Measurements from ENCODE around the gene GNAL. TPM values are rescaled to one million over a fixed set of nuclear protein-coding genes. Genes with fewer than 3 reads are reported as not detected.
A peak's percentile ranks its signal among the peaks of the same experiment; 100 is the strongest.

The GNAL gene
- total RNA-seq, 1 experiment from 2014 or later, result 0.15 TPM

DNA sequence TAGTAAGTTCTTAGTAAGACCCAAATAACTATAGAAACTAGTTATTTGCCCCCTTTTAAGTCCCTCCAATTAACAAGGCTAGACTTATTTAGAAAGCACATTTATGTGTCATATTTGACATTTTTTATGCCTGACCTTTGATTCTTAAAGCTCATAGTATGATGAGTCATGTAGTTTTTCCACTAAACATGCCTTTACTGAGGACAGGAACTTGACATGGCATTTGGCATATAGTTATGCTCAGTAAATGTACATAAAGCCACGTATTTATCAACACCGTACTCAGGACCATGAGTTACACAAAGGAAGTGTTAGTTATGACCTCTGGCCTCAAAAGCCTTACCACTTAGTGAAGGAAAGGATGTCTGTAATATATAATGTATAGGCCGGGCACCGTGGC is 78.9 kb downstream of the GNAL start:
- H2AFZ ChIP-seq (ENCODE audit: low read length), result no peak overlapping the region
- H3K9ac ChIP-seq (ENCODE audit: low read length), result no peak overlapping the region
- H3K36me3 ChIP-seq (ENCODE audit: low read depth, low read length), result no peaks in the 10 kb centered on the region
- H3K4me1 ChIP-seq (ENCODE audit: insufficient read depth, low read length), result peaks cover 13% of the 10 kb centered on the region
- ATAC-seq (peak; percentile 98), DNase-seq (peak; percentile 91)
- intact Hi-C loops (cut with micrococcal nuclease), result loop anchor here (1.0 to 2.0 kb wide), 3 partner anchors 19 to 83 kb away; partner anchors contain the start of gene CHMP1B
- H4K20me1 ChIP-seq (ENCODE audit: low read length), result no peaks in the 10 kb centered on the region
- 0 out of 2 replicates have a peak overlapping the region, but pooled peaks have one; percentile 25 for H3K4me2 ChIP-seq (ENCODE audit: low read length)
- TF ChIP-seq EZH2 (IDR thresholded peaks at IDR 0.05; ENCODE audit: low read length, unreplicated experiment) (no peak), EZH2phosphoT487 (IDR thresholded peaks at IDR 0.05; ENCODE audit: borderline replicate concordance, low read length) (no peak)
- H3K27me3 ChIP-seq (ENCODE audit: low read length), result no peaks in the 10 kb centered on the region
- H3K27ac ChIP-seq (ENCODE audit: low read length), result no peak overlapping the region
- H3K9me2 ChIP-seq (replicated peaks; ENCODE audit: low read length), result no peaks in the 10 kb centered on the region
- POLR2A ChIA-PET (ENCODE audit: unreplicated experiment), result no interaction called here
- CTCF ChIA-PET, result interaction anchor here (0.6 kb wide), 1 partner anchor 30 kb away, joined by 4 read pairs; no protein-coding TSS in a partner anchor
- no peaks in the 10 kb centered on the region for H3K79me2 ChIP-seq (ENCODE audit: low read length)
- no peaks in the 10 kb centered on the region for H3F3A ChIP-seq (ENCODE audit: low read length, unreplicated experiment)
- no TSS peak for BruUV-seq (replicated peaks)
- H3K9me3 ChIP-seq (ENCODE audit: low read length), result no peaks in the 10 kb centered on the region
- H3K4me3 ChIP-seq (ENCODE audit: low read length), result no peak overlapping the region

DNA sequence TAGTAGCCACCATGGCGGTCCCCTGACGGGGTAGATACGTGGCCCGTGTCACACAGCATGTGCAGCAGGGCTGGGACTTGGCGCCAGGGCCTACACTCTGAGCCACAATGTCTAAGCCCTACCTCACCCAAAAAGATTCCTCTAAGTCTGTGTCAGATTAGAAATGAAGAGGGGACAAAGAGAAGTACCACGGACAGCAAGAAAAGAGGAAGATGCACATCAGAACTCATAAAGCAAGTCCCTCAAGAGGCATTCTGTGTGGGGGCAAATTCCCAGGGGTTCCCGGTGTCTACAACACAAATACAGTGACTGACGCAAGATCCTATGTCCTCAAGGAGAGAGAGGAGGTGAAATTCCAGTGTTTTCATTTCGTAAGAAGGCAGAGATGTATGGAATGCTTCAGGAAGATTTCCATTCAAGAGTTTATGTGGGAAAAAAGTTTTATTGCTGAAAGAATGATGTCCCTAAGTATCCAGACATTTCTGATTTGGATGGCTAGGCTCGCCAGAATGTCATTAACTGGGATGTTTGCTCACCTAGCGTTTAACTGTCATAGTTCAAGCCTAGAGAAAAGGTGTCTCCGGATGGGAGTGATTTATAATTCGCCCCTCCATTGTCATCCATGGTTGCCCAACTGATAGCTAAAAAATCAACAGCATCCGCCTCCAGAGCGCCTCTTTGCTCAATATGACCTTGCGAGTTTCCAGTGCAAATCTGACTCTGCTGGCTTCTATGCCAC is 86.5 kb downstream of the GNAL start:
- intact Hi-C loops (cut with micrococcal nuclease), result no loop called here
- H3K36me3 ChIP-seq (ENCODE audit: low read depth, low read length), result no peaks in the 10 kb centered on the region
- ChIA-PET POLR2A (ENCODE audit: unreplicated experiment) (no interaction called here), CTCF (no interaction called here)
- peaks cover 26% of the 10 kb centered on the region for H3K27me3 ChIP-seq (ENCODE audit: low read length)
- no peaks in the 10 kb centered on the region for H3K9me2 ChIP-seq (replicated peaks; ENCODE audit: low read length)
- no TSS peak for BruUV-seq (replicated peaks)
- H3K9ac ChIP-seq (ENCODE audit: low read length), result no peak overlapping the region
- ATAC-seq, result no peak
- no peaks in the 10 kb centered on the region for H3F3A ChIP-seq (ENCODE audit: low read length, unreplicated experiment)
- TF ChIP-seq EZH2phosphoT487 (IDR thresholded peaks at IDR 0.05; ENCODE audit: borderline replicate concordance, low read length), result no peak
- no peak for TF ChIP-seq EZH2 (IDR thresholded peaks at IDR 0.05; ENCODE audit: low read length, unreplicated experiment)
- TF ChIP-seq, protein P1, sequence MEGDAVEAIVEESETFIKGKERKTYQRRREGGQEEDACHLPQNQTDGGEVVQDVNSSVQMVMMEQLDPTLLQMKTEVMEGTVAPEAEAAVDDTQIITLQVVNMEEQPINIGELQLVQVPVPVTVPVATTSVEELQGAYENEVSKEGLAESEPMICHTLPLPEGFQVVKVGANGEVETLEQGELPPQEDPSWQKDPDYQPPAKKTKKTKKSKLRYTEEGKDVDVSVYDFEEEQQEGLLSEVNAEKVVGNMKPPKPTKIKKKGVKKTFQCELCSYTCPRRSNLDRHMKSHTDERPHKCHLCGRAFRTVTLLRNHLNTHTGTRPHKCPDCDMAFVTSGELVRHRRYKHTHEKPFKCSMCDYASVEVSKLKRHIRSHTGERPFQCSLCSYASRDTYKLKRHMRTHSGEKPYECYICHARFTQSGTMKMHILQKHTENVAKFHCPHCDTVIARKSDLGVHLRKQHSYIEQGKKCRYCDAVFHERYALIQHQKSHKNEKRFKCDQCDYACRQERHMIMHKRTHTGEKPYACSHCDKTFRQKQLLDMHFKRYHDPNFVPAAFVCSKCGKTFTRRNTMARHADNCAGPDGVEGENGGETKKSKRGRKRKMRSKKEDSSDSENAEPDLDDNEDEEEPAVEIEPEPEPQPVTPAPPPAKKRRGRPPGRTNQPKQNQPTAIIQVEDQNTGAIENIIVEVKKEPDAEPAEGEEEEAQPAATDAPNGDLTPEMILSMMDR (conservative IDR thresholded peaks at IDR 0.05; ENCODE audit: low read depth, low read length), result no peak
- no peaks in the 10 kb centered on the region for H3K4me1 ChIP-seq (ENCODE audit: insufficient read depth, low read length)
- no peaks in the 10 kb centered on the region for H3K79me2 ChIP-seq (ENCODE audit: low read length)
- no peaks in the 10 kb centered on the region for H4K20me1 ChIP-seq (ENCODE audit: low read length)
- no peaks in the 10 kb centered on the region for H3K9me3 ChIP-seq (ENCODE audit: low read length)
- H2AFZ ChIP-seq (ENCODE audit: low read length), result no peak overlapping the region
- H3K4me2 ChIP-seq (ENCODE audit: low read length), result no peak overlapping the region
- H3K4me3 ChIP-seq (ENCODE audit: low read length), result no peak overlapping the region
- no peak for DNase-seq
- H3K27ac ChIP-seq (ENCODE audit: low read length), result no peak overlapping the region

DNA sequence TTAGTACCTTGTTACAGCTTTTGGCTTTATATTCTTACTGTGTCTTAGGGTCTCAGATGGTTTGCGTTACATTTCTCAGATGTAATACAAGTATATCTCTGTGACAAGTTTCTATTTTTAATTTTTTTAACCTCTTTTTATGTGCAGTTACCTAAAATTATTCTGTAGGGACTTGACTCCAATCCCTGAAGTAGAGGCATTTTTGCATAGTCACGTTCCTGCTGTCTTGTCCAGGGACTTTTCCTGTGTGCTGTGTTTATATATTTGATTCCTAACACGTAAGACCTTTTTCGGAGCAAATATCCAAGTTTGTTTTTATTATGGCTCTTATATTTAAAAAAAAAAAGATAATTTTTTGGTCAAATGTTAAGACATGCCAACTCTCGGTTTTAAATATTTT is 91.0 kb downstream of the GNAL start:
- Histone ChIP-seq H3K9me2 (replicated peaks; ENCODE audit: low read length) (no peaks in the 10 kb centered on the region), H3K27me3 (ENCODE audit: low read length) (peaks cover 36% of the 10 kb centered on the region), H3K9me3 (ENCODE audit: low read length) (no peaks in the 10 kb centered on the region), H3K4me3 (ENCODE audit: low read length) (no peak overlapping the region), H4K20me1 (ENCODE audit: low read length) (no peaks in the 10 kb centered on the region), H2AFZ (ENCODE audit: low read length) (no peak overlapping the region), H3K4me1 (ENCODE audit: insufficient read depth, low read length) (no peaks in the 10 kb centered on the region), H3K4me2 (ENCODE audit: low read length) (no peak overlapping the region), H3K36me3 (ENCODE audit: low read depth, low read length) (no peaks in the 10 kb centered on the region), H3K79me2 (ENCODE audit: low read length) (no peaks in the 10 kb centered on the region), H3K9ac (ENCODE audit: low read length) (no peak overlapping the region), H3K27ac (ENCODE audit: low read length) (no peak overlapping the region), H3F3A (ENCODE audit: low read length, unreplicated experiment) (no peaks in the 10 kb centered on the region)
- ATAC-seq (no peak), DNase-seq (no peak)
- intact Hi-C loops (cut with micrococcal nuclease), result no loop called here
- CTCF ChIA-PET, result no interaction called here
- no TSS peak for BruUV-seq (replicated peaks)
- TF ChIP-seq, protein P1 (conservative IDR thresholded peaks at IDR 0.05; ENCODE audit: low read depth, low read length), result no peak
- TF ChIP-seq EZH2 (IDR thresholded peaks at IDR 0.05; ENCODE audit: low read length, unreplicated experiment) (no peak), EZH2phosphoT487 (IDR thresholded peaks at IDR 0.05; ENCODE audit: borderline replicate concordance, low read length) (no peak)
- POLR2A ChIA-PET (ENCODE audit: unreplicated experiment), result no interaction called here
